CD4-positive, alpha-beta T cell treated with Interferon alpha-2 for 1 hour (primary cell): Measurements from ENCODE around the gene LEPR.
"Not testable (repeated sequence)": the region's sequence is repeated elsewhere in the genome, so short reads cannot be mapped to it uniquely, and the experiment has no call there.

ENCODE experiments used
- DNase-seq, 2 donors: peaks; one replicate each; pipeline ENCODE4 v3.0.0-alpha.2; 2020 to 2022

The LEPR gene

GRCh38 chr1:65441464-65441863 lies 21.0 kb downstream of the LEPR start:
- no peak for DNase-seq

GRCh38 chr1:65442442-65442841 lies 22.0 kb downstream of the LEPR start:
- no peak for DNase-seq

DNA sequence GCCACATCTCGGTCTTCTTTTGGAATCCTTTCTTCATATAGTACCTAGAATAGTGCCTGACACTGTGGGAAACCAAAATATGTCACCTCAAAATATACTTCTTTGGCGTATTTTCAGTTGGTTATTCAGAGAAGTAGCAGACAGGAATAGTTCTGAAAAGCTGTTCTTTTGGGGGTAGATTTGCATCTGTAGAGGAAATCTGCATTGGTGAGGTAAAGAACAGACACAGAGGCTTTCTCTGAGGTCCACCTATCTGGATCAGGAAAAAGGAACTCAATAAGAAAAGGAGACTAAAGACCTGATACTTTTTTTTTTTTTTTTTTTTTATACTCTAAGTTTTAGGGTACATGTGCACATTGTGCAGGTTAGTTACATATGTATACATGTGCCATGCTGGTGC lies 23.2 kb downstream of the LEPR start:
- DNase-seq: no peak

DNA sequence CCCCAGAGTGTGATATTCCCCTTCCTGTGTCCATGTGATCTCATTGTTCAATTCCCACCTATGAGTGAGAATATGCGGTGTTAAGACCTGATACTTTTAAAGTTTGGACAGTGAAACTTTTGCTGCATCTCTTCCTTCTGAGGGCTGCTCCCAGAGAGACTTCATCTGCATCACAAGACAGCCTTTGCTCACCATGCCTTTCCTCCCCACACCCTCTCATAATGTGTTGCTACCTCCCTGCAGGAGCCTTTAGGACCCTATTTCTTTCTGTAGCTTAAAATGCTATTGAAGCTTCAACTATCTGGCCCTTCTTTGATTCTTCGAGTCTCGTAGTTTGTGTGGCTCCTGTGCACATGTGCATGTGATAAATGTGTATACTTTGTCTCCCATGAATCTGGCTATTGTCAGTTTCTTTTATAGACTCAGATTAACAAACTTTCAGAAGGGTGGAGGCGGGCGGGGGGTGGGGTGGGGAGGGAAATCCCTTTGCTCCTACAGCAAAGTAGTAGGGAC lies 23.7 kb downstream of the LEPR start:
- no peak for DNase-seq

DNA sequence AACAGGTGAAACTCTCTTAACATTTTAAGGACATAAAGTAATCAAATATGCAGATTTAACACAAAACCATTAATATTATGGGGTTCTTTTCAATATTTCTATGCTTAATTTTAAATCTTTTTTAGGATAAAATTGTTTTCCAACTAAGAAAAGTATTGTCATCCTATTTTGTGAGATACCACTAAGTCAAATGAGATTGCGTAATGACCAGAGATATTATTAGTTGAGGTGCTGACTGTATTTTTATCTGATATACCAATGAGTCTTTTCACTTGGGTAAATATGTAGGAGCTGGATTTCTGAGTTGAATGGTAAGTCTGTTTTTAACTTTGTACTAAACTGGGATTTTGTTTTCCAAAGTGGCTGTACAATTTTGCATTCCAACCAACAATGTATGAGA lies 25.4 kb downstream of the LEPR start:
- DNase-seq: no peak

DNA sequence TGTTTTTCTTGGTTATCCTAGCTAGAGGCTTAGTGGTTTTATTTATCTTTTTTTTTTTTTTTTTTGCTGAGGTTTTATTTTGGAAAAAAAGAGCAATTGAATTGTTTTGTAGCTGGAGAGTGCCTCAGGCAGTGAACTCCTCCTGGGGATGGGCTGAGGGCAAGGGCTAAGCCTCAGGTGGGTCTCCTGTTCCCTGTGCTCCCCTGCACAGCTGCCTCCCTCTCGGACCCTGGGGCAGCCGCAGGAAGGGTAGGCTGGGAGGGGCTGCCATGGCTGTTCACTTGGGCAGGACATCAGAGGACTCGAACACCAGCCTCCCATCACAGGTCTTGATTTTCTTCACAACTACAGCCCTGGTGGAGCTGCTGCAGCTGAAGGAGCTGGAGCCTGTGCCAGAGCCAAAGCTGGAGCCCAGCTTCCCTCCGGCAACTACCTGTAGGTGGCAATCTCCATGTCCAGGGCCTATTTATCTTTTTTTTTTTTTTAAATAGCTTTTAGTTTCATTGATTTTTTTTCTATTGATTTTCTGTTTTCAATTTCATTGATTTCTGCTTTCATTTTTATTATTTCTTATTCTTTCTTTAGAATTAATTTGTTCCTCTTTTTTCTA lies 28.9 kb downstream of the LEPR start:
- no peak for DNase-seq

- not testable (repeated sequence) for DNase-seq
Measured at GRCh38 chr1:65455678-65456077, 35.2 kb downstream of the LEPR start.

- no peak for DNase-seq
Measured at GRCh38 chr1:65456481-65456880, 36.0 kb downstream of the LEPR start.

DNA sequence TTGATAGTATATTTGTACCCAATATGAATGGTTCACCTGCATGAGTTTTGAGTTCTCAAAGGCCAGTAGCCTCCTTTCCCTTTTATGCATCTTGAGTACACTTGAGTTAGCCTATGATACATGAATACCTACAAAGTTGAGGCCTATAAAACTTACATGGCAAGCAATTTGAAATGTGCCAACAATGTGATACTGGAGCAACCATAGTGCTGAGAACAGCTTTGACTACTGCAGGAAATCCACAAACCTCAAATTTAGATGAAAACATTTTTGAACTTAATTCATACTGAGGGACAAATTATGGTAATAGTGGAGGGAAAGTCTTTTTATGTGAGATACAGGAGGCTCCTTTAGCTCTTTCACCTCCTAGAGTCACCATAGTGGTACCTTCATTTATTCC lies 37.4 kb downstream of the LEPR start:
- DNase-seq: no peak

DNA sequence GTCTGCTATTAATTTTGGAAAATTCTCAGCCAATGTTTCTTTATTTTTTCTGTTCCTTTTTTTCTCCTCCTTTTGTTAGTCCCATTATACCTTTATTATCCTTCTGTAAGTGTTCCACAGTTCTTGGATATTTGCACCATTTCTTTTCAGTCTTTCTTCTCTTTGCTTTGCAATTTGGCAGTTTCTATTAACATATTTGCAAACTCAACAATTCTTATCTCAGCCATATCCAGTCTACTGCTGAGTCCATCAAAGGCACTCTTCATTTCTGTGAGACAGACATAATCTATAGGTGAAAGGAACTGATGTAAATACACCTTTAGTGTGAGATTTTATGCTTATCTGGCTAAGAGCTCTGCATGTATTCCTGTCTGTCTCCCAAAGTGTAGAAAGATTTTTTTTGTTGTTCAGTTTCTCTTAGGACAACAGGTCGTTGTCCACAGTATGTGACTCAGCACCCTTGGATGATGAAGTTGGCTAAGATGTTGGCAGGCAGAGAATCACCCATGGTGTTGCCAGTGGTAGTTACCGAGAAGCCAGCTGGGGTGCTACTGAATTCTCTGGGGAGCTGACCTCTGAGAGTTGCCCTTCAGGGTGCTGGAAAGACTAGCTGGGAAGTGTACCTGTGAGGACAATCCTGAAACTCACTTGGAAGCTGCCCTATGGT lies 38.4 kb downstream of the LEPR start:
- DNase-seq: no peak

DNA sequence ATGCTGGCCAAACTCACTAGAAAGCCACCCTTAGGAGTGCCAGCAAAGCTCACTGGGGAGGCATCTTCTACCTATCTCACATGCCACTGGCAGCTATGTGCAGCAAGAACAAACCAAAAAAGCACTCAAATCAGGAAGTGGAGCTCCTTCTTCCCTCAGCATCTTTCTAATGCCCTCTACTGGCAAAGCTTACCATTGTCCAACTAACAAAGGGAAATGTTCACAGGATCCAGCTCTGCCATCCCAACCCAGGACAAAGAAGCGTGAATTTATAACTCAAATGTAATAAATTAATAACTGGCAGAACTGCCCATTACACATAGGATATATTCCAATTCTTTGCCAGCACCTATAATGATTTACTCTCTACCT lies 38.9 kb downstream of the LEPR start:
- no peak for DNase-seq

DNA sequence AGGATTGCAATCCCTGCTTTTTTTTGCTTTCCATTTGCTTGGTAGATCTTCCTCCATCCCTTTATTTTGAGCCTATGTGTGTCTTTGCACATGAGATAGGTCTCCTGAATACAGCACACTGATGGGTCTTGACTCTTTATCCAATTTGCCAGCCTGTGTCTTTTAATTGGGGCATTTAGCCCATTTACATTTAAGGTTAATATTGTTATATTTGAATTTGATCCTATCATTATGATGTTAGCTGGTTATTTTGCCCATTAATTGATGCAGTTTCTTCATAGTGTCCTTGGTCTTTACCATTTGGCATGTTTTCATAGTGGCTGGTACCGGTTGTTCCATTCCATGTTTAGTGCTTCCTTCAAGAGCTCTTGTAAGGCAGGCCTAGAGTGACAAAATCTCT lies 45.4 kb downstream of the LEPR start:
- DNase-seq: not testable (repeated sequence)

DNA sequence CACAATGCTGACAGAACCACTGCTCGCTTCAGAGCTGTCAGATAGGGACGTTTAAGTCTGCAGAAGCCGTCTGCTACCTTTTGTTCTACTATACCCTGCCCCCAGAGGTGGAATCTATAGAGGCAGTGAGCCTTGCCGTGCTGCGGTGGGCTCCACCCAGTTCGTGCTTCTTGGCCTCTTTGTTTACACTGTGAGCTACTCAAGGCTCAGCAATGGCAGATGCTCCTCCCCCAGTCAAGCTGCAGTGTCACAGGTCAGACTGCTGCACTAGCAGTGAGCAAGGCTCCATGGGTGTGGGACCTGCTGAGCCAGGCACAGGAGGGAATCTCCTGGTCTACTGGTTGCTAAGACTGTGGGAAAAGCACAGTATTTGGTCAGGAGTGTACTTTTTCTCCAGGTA lies 47.1 kb downstream of the LEPR start:
- DNase-seq: no peak

- DNase-seq: no peak
Measured at GRCh38 chr1:65469126-65469888, 48.8 kb downstream of the LEPR start.

DNA sequence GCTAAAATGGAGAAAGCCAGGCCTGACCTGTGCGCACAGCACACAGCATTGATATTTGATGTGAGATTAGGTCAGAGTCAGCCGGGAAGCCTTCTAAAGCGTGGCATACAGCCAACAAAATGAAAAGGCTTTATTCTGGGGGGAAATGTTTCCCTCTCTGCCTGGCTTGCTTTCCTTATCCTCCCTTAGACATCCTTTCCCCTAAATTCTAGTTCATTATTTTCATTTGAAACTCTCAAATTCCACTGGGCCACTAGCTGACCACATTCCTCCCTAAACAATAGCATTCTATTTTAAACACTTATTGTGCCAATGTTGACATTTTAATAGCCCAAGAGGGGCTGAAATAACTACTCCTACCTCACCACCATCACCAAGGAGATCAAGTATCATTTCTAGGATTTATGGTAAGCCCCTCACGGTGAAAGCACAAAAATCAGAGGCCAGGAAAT lies 49.4 kb downstream of the LEPR start:
- no peak for DNase-seq
